GM12864 (cell line): ENCODE results near the gene CASP2.

Source experiments
- DNase-seq: peaks from one replicate; pipeline ENCODE4 v3.0.0-alpha.2; 2011; ENCODE audit warnings: low read depth
- H3K4me3 ChIP-seq: 2 replicates; pipeline ENCODE4 v1.5.1; 2011; ENCODE audit warnings: mild to moderate bottlenecking, low read depth, low read length, control low read depth
- TF ChIP-seq, protein P1 (sequence below): IDR thresholded peaks from 2 replicates; pipeline ENCODE4 v1.5.1; 2011; ENCODE audit warnings: low read depth, mild to moderate bottlenecking, moderate library complexity, low read length, control low read depth, inconsistent platforms; ENCODE audit errors: missing control alignments

Gene CASP2

DNA sequence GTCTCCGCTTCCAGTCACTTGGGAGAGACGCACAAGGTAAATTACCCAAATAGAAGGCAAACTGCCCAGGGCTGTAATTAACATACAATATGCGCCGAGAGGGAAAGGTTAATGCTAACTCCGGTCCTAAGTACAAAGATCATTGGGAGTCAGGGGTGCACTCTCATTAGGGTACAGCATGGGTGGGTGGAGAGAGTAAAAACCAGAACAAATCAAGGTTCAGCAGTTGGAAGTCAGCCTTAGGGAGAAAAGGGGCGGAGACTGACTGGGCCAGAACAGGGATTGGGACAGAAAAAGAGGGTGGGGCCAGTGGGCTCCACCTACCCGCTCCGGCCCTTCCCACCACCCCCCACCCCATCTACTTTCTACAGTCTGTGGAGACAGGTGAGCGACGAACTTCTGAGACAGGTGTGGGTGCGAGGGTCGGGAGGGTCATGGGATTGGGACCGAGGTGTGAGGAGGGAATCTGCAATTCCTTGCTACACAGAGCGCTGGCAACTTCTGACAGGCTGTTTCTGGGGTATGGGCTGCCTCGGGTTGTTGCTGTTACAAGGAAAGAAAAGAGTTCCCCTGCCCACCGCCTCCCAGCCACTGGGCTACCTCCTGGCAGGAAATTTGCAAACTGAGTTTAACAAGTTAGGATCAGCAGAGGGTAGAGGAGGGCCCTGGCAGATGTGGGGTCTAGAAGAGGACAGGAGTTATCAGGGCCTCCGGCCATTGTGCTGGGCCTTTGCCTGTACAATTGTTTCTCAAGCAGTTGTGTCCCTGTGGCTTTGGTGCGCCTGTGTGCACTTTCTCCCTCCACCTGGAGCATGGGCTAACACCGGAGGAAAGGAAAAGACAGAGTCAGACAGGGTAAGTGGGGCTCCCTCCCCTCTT is 3.3 kb upstream of the CASP2 start, which contains the start of gene TMEM139:
TMEM139 (plus strand) TSS at position 368 of the 879 bp plus-strand sequence. CDS start 1,000 bp downstream, outside the sequence.
- TF ChIP-seq, protein P1, sequence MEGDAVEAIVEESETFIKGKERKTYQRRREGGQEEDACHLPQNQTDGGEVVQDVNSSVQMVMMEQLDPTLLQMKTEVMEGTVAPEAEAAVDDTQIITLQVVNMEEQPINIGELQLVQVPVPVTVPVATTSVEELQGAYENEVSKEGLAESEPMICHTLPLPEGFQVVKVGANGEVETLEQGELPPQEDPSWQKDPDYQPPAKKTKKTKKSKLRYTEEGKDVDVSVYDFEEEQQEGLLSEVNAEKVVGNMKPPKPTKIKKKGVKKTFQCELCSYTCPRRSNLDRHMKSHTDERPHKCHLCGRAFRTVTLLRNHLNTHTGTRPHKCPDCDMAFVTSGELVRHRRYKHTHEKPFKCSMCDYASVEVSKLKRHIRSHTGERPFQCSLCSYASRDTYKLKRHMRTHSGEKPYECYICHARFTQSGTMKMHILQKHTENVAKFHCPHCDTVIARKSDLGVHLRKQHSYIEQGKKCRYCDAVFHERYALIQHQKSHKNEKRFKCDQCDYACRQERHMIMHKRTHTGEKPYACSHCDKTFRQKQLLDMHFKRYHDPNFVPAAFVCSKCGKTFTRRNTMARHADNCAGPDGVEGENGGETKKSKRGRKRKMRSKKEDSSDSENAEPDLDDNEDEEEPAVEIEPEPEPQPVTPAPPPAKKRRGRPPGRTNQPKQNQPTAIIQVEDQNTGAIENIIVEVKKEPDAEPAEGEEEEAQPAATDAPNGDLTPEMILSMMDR: no peak
- no peak for DNase-seq

DNA sequence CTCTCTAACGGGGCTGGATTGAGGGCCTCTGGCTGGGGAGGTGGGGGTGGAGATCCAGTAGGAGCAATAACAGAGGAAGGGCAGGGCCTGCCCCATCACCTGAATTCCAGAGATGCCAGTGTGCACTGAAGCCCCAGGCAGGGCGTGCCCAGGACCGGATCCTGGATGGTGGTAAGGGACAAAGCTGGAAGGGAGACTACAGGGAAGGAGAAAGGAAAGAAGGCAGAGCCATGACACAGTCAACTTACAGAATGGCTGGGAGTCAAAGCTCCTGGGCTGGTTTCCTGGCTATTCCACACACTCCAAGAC is 2.7 kb upstream of the CASP2 start:
- DNase-seq: no peak
- TF ChIP-seq, protein P1: no peak
- no peak overlapping the region for H3K4me3 ChIP-seq

More for the DNA sequence above, 3.3 kb upstream of the CASP2 start, which contains the start of gene TMEM139:
- H3K4me3 ChIP-seq: no peak within 1 kb of the TSS

DNA sequence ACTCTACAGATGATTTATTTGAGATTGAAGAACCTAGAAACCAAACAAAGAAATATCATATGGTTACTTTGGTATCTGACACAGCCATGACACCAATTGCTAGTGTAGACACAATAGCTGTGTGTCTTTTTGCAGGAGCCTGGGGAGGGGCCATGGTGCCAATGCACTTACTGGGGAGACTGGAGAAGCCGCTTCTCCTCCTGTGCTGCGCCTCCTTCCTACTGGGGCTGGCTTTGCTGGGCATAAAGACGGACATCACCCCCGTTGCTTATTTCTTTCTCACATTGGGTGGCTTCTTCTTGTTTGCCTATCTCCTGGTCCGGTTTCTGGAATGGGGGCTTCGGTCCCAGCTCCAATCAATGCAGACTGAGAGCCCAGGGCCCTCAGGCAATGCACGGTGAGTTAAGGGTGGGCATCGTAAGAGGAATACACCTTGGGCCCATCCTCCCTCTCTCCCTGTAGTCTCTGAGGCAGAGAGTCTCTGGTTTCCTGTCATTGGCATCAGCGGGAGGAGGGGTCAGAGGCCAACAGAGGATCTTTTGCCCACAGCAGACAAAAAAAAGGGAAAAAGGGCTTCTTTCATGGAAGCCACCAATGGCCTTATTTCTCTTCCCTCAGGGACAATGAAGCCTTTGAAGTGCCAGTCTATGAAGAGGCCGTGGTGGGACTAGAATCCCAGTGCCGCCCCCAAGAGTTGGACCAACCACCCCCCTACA is 2.2 kb upstream of the CASP2 start:
- no peak for DNase-seq
- no peak overlapping the region for H3K4me3 ChIP-seq
- TF ChIP-seq, protein P1: no peak

DNA sequence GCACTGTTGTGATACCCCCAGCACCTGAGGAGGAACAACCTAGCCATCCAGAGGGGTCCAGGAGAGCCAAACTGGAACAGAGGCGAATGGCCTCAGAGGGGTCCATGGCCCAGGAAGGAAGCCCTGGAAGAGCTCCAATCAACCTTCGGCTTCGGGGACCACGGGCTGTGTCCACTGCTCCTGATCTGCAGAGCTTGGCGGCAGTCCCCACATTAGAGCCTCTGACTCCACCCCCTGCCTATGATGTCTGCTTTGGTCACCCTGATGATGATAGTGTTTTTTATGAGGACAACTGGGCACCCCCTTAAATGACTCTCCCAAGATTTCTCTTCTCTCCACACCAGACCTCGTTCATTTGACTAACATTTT is 1.6 kb upstream of the CASP2 start:
- no peak overlapping the region for H3K4me3 ChIP-seq
- TF ChIP-seq, protein P1: no peak

DNA sequence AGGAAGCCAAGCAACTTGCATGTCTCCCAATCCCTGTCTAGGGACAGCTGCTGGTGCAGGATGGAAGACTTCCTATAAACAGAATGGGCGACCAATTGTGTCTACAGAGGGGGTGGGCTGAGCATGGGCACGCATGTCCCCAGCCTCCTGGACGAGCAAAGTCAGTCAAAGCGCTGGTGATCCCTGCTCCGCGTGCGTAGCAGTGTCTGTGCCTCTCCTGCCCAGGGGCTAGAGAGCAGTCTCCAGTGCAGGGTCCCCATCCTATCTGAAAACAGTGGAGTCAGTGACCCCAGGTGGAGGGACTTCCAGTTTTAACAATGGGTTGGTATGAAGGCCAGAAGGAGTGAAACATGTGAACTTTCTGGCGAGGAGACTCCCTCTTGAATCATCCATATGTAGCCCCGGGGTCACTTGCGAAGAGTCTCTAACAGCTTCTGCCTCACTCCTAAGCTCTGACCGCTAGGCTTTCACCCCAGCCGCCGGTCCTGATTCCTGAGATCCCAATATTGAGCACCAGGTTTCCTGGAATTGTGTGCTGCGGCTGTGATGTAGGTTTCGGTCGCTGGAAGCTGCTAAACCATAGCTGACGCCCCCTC is 714 bp upstream of the CASP2 start:
- DNase-seq: no peak
- H3K4me3 ChIP-seq: peak overlapping the region; percentile 14
- TF ChIP-seq, protein P1: no peak

More for the DNA sequence above, 1.6 kb upstream of the CASP2 start:
- DNase-seq: no peak

DNA sequence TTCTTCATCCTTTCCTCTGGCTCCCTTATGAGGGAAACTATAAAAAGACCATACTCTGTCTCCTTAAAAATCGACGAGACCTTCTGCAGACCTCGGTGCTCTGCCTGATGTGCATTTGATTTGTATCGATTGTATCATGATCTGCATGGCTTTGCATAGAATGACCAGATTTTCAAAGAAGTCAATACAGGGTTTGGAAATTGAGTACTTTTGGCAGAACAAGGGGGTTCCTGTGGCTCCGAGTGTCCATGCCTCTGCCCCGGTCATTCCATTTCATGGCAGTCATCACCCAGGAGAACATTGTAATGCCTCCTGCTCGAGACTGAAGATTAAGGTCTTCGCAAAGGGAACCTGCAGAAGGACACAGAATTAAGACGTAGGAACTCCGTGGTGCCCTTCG is 685 bp downstream of the CASP2 start:
- no peak for DNase-seq
- peak overlapping the region; percentile 87 for H3K4me3 ChIP-seq

More for the DNA sequence above, 685 bp downstream of the CASP2 start:
- TF ChIP-seq, protein P1: no peak
